ENCODE data around the gene STK24. TPM values are rescaled to one million over a fixed set of nuclear protein-coding genes. Genes with fewer than 3 reads are reported as not detected.

Gene STK24
- total RNA-seq, 2 experiments from 2014 or later = 60.4 to 88.7 TPM

GRCh38 chr13:98446234-98446621 is 130.7 kb downstream of the STK24 start:
- Histone ChIP-seq H3K4me1 (ENCODE audit: insufficient read depth, low read length, poor library complexity, severe bottlenecking) (peaks cover 26% of the 10 kb centered on the region), H3K4me3 (ENCODE audit: low read depth, low read length, poor library complexity, severe bottlenecking) (no peak overlapping the region), H3K27ac (ENCODE audit: low read depth, low read length, poor library complexity, severe bottlenecking) (no peak overlapping the region), H3K9me3 (ENCODE audit: low read length) (no peaks in the 10 kb centered on the region), H3K4me2 (ENCODE audit: low read length) (no peak overlapping the region), H4K20me1 (ENCODE audit: insufficient read depth, low read length) (no peaks in the 10 kb centered on the region), H2AFZ (ENCODE audit: low read length) (no peak overlapping the region), H3K79me2 (ENCODE audit: insufficient read depth, low read depth, low read length) (no peaks in the 10 kb centered on the region), H3K9me2 (ENCODE audit: insufficient read depth, low read length) (no peaks in the 10 kb centered on the region), H3K36me3 (ENCODE audit: insufficient read depth, low read length) (no peaks in the 10 kb centered on the region)
- intact Hi-C loops (cut with micrococcal nuclease; ENCODE audit: unreplicated experiment) = loop anchor here (5.0 kb wide), 3 partner anchors 41 to 396 kb away; no protein-coding TSS in a partner anchor
- ChIA-PET POLR2A (no interaction called here), CTCF (ENCODE audit: unreplicated experiment) (interaction anchor here (0.6 kb wide), 1 partner anchor 494 kb away, joined by 3 read pairs; no protein-coding TSS in a partner anchor)
- no peak for DNase-seq (ENCODE audit: low spot score)
- no TSS peak for BruUV-seq (replicated peaks)
- TF ChIP-seq, protein P1, sequence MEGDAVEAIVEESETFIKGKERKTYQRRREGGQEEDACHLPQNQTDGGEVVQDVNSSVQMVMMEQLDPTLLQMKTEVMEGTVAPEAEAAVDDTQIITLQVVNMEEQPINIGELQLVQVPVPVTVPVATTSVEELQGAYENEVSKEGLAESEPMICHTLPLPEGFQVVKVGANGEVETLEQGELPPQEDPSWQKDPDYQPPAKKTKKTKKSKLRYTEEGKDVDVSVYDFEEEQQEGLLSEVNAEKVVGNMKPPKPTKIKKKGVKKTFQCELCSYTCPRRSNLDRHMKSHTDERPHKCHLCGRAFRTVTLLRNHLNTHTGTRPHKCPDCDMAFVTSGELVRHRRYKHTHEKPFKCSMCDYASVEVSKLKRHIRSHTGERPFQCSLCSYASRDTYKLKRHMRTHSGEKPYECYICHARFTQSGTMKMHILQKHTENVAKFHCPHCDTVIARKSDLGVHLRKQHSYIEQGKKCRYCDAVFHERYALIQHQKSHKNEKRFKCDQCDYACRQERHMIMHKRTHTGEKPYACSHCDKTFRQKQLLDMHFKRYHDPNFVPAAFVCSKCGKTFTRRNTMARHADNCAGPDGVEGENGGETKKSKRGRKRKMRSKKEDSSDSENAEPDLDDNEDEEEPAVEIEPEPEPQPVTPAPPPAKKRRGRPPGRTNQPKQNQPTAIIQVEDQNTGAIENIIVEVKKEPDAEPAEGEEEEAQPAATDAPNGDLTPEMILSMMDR (conservative IDR thresholded peaks at IDR 0.05; ENCODE audit: low read length) = no peak
- TF ChIP-seq EZH2phosphoT487 (IDR thresholded peaks at IDR 0.05; ENCODE audit: borderline replicate concordance, low read depth, low read length) = no peak

GRCh38 chr13:98445340-98446233 is 131.3 kb downstream of the STK24 start:
- Histone ChIP-seq H3K4me3 (ENCODE audit: low read depth, low read length, poor library complexity, severe bottlenecking) (no peak overlapping the region), H3K27ac (ENCODE audit: low read depth, low read length, poor library complexity, severe bottlenecking) (no peak overlapping the region), H3K4me1 (ENCODE audit: insufficient read depth, low read length, poor library complexity, severe bottlenecking) (peaks cover 20% of the 10 kb centered on the region), H3K79me2 (ENCODE audit: insufficient read depth, low read depth, low read length) (no peaks in the 10 kb centered on the region), H3K9me2 (ENCODE audit: insufficient read depth, low read length) (no peaks in the 10 kb centered on the region), H4K20me1 (ENCODE audit: insufficient read depth, low read length) (no peaks in the 10 kb centered on the region), H3K9me3 (ENCODE audit: low read length) (no peaks in the 10 kb centered on the region), H3K4me2 (ENCODE audit: low read length) (peak overlapping the region; percentile 47), H3K36me3 (ENCODE audit: insufficient read depth, low read length) (no peaks in the 10 kb centered on the region), H2AFZ (ENCODE audit: low read length) (no peak overlapping the region; the same call in 1 of the 2 replicates)
- intact Hi-C loops (cut with micrococcal nuclease; ENCODE audit: unreplicated experiment) = loop anchor here (1.0 to 5.0 kb wide), 5 partner anchors 42 to 397 kb away; no protein-coding TSS in a partner anchor
- CTCF ChIA-PET (ENCODE audit: unreplicated experiment) = interaction anchor here (1.0 kb wide), 2 partner anchors 11 to 208 kb away, joined by 3 to 6 read pairs; no protein-coding TSS in a partner anchor
- POLR2A ChIA-PET = interaction anchor here (0.6 kb wide), 2 partner anchors 210 to 580 kb away, joined by 3 read pairs; no protein-coding TSS in a partner anchor
- DNase-seq (ENCODE audit: low spot score) = peak; percentile 67
- TF ChIP-seq EZH2phosphoT487 (IDR thresholded peaks at IDR 0.05; ENCODE audit: borderline replicate concordance, low read depth, low read length) = no peak
- TF ChIP-seq, protein P1 (conservative IDR thresholded peaks at IDR 0.05; ENCODE audit: low read length) = peak; percentile 75
- no TSS peak for BruUV-seq (replicated peaks)

DNA sequence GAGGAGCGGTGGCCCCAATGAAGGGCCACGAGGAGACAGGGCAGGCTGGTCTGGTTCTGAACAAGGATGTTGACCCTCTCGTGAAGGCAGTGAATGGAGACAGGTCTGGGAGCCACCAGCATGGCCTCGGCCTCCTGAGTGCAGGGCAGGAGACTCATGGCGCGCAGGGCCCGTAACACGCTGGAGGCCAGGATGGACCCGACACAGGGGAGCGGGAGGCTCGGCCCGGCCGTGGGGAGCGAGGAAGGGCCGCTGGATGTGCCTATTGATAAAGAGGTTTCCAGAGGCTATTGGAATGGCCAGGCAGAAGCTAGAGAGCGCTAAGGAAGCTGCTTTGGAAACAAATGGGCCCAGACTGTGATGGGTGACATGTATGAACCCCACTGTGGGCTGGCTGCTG is 132.5 kb downstream of the STK24 start:
- H3K4me1 ChIP-seq (ENCODE audit: insufficient read depth, low read length, poor library complexity, severe bottlenecking) = peaks cover 19% of the 10 kb centered on the region
- no peak overlapping the region for H3K4me3 ChIP-seq (ENCODE audit: low read depth, low read length, poor library complexity, severe bottlenecking)
- no peaks in the 10 kb centered on the region for H3K36me3 ChIP-seq (ENCODE audit: insufficient read depth, low read length)
- H3K4me2 ChIP-seq (ENCODE audit: low read length) = no peak overlapping the region
- no peak for TF ChIP-seq EZH2phosphoT487 (IDR thresholded peaks at IDR 0.05; ENCODE audit: borderline replicate concordance, low read depth, low read length)
- TF ChIP-seq, protein P1 (conservative IDR thresholded peaks at IDR 0.05; ENCODE audit: low read length) = no peak
- intact Hi-C loops (cut with micrococcal nuclease; ENCODE audit: unreplicated experiment) = no loop called here
- ChIA-PET CTCF (ENCODE audit: unreplicated experiment) (no interaction called here), POLR2A (no interaction called here)
- no peaks in the 10 kb centered on the region for H3K9me2 ChIP-seq (ENCODE audit: insufficient read depth, low read length)
- no peak overlapping the region for H3K27ac ChIP-seq (ENCODE audit: low read depth, low read length, poor library complexity, severe bottlenecking)
- H3K79me2 ChIP-seq (ENCODE audit: insufficient read depth, low read depth, low read length) = no peaks in the 10 kb centered on the region
- H3K9me3 ChIP-seq (ENCODE audit: low read length) = no peaks in the 10 kb centered on the region
- no peak overlapping the region for H2AFZ ChIP-seq (ENCODE audit: low read length)
- DNase-seq (ENCODE audit: low spot score) = no peak
- BruUV-seq (replicated peaks) = no TSS peak
- no peaks in the 10 kb centered on the region for H4K20me1 ChIP-seq (ENCODE audit: insufficient read depth, low read length)

Measured in OCI-LY7 (cell line).